CD4-positive, alpha-beta T cell treated with Interleukin-15 for 1 hour (primary cell): ENCODE data around the gene KLHDC10.
"Not testable (repeated sequence)": the region's sequence is repeated elsewhere in the genome, so short reads cannot be mapped to it uniquely, and the experiment has no call there.

Source experiments
- DNase-seq: peaks from one replicate; pipeline ENCODE4 v3.0.0-alpha.2; 2020

Gene KLHDC10

GRCh38 chr7:130160023-130160422 lies 89.7 kb downstream of the KLHDC10 start:
- no peak for DNase-seq

GRCh38 chr7:130160455-130160854 lies 90.1 kb downstream of the KLHDC10 start:
- DNase-seq: no peak

GRCh38 chr7:130162196-130162595 lies 91.9 kb downstream of the KLHDC10 start:
- no peak for DNase-seq

- no peak for DNase-seq
Measured at GRCh38 chr7:130174237-130174959, 104.1 kb downstream of the KLHDC10 start.

GRCh38 chr7:130178251-130178650 lies 107.9 kb downstream of the KLHDC10 start:
- no peak for DNase-seq

GRCh38 chr7:130179631-130180030 lies 109.3 kb downstream of the KLHDC10 start:
- no peak for DNase-seq

GRCh38 chr7:130180571-130181262 lies 110.4 kb downstream of the KLHDC10 start:
- DNase-seq: no peak

GRCh38 chr7:130181263-130181605 lies 110.9 kb downstream of the KLHDC10 start:
- DNase-seq: no peak

- DNase-seq: no peak
Measured at GRCh38 chr7:130182990-130183389, 112.7 kb downstream of the KLHDC10 start.

- DNase-seq: not testable (repeated sequence)
Measured at GRCh38 chr7:130184349-130184748, 114.0 kb downstream of the KLHDC10 start.
